Measurements from ENCODE around the gene KRT34.

- TF ChIP-seq POLR2AphosphoS5 (IDR thresholded peaks at IDR 0.05), result no peak
- TF ChIP-seq CTCF (IDR thresholded peaks at IDR 0.05), result no peak
- no peak for TF ChIP-seq EP300 (IDR thresholded peaks at IDR 0.05)
These were observed 5.6 kb upstream of the KRT34 start for GRCh38 chr17:41387670-41388069.
